Renal cortex interstitium (tissue), 15 donors: ENCODE results near the gene MEX3D. TPM values are rescaled to one million over a fixed set of nuclear protein-coding genes. Genes with fewer than 3 reads are reported as not detected.

Experiments
- DNase-seq, 11 donors: peaks; one replicate each; pipeline ENCODE4 v3.0.0-alpha.2; 2013; ENCODE audit warnings: low read depth in 9 of 11, low spot score in 4 of 11; ENCODE audit errors: extremely low read depth in 1 of 11
- long read RNA-seq, 16 experiments: transcript quantifications; one replicate each; lab custom pipeline, GENCODE V29; 2026
- polyA plus RNA-seq, 3 donors: library from polyadenylated mRNA; unstranded; fragments of 120-200 nt; gene quantifications; one replicate each; pipeline ENCODE4 v1.2.1, GENCODE V29; 2013; ENCODE audit not compliant: insufficient read length in 3 of 3

Gene MEX3D
- polyA plus RNA-seq: 10 to 100 TPM; 19.3 to 33.9 (median 28.2) TPM
- long read RNA-seq, donor 1, transcript MEX3D-201 (2 exons, 2,850 nt): major isoform, 10 of 10 reads
- long read RNA-seq, donor 1, partial matches to known transcripts: 0 of 10 reads
- long read RNA-seq, donor 1, other reads (novel, unspliced or antisense): 0 of 10 reads
- long read RNA-seq, donor 2, transcript MEX3D-201 (2 exons, 2,850 nt): major isoform, 13 of 17 reads
- long read RNA-seq, donor 2, partial matches to known transcripts: 0 of 17 reads
- long read RNA-seq, donor 2, other reads (novel, unspliced or antisense): 0 of 17 reads
- long read RNA-seq, donor 3, transcript MEX3D-201 (2 exons, 2,850 nt): major isoform, 15 of 16 reads
- long read RNA-seq, donor 3, partial matches to known transcripts: 0 of 16 reads
- long read RNA-seq, donor 3, other reads (novel, unspliced or antisense): 0 of 16 reads
- long read RNA-seq, donor 4, transcript MEX3D-201 (2 exons, 2,850 nt): major isoform, 10 of 11 reads
- long read RNA-seq, donor 4, partial matches to known transcripts: 0 of 11 reads
- long read RNA-seq, donor 4, other reads (novel, unspliced or antisense): 0 of 11 reads
- long read RNA-seq, donor 5: 0 reads
- long read RNA-seq, donor 6, transcript MEX3D-201 (2 exons, 2,850 nt): major isoform, 17 of 18 reads
- long read RNA-seq, donor 6, partial matches to known transcripts: 0 of 18 reads
- long read RNA-seq, donor 6, other reads (novel, unspliced or antisense): 0 of 18 reads
- long read RNA-seq, donor 7, transcript MEX3D-201 (2 exons, 2,850 nt): major isoform, 5 of 5 reads
- long read RNA-seq, donor 7, partial matches to known transcripts: 0 of 5 reads
- long read RNA-seq, donor 7, other reads (novel, unspliced or antisense): 0 of 5 reads
- long read RNA-seq, donor 8: 0 reads
- long read RNA-seq, donor 9, partial matches to known transcripts: 0 of 5 reads
- long read RNA-seq, donor 9, other reads (novel, unspliced or antisense): 0 of 5 reads
- long read RNA-seq, donor 10, transcript MEX3D-201 (2 exons, 2,850 nt): major isoform, 10 of 11 reads
- long read RNA-seq, donor 10, partial matches to known transcripts: 0 of 11 reads
- long read RNA-seq, donor 10, other reads (novel, unspliced or antisense): 0 of 11 reads
- long read RNA-seq, donor 11, transcript MEX3D-201 (2 exons, 2,850 nt): major isoform, 7 of 10 reads
- long read RNA-seq, donor 11, partial matches to known transcripts: 0 of 10 reads
- long read RNA-seq, donor 11, other reads (novel, unspliced or antisense): 0 of 10 reads
- long read RNA-seq, donor 12, partial matches to known transcripts: 21 of 23 reads
- long read RNA-seq, donor 12, other reads (novel, unspliced or antisense): 0 of 23 reads
- long read RNA-seq, donor 13: 0 reads
- long read RNA-seq, donor 14, transcript MEX3D-201 (2 exons, 2,850 nt): major isoform, 10 of 10 reads
- long read RNA-seq, donor 14, partial matches to known transcripts: 0 of 10 reads
- long read RNA-seq, donor 14, other reads (novel, unspliced or antisense): 0 of 10 reads
- long read RNA-seq, donor 15, transcript MEX3D-201 (2 exons, 2,850 nt): major isoform, 6 of 7 reads
- long read RNA-seq, donor 15, partial matches to known transcripts: 0 of 7 reads
- long read RNA-seq, donor 15, other reads (novel, unspliced or antisense): 0 of 7 reads
- long read RNA-seq, donor 16, transcript MEX3D-201 (2 exons, 2,850 nt): major isoform, 27 of 30 reads
- long read RNA-seq, donor 16, partial matches to known transcripts: 0 of 30 reads
- long read RNA-seq, donor 16, other reads (novel, unspliced or antisense): 0 of 30 reads

DNA sequence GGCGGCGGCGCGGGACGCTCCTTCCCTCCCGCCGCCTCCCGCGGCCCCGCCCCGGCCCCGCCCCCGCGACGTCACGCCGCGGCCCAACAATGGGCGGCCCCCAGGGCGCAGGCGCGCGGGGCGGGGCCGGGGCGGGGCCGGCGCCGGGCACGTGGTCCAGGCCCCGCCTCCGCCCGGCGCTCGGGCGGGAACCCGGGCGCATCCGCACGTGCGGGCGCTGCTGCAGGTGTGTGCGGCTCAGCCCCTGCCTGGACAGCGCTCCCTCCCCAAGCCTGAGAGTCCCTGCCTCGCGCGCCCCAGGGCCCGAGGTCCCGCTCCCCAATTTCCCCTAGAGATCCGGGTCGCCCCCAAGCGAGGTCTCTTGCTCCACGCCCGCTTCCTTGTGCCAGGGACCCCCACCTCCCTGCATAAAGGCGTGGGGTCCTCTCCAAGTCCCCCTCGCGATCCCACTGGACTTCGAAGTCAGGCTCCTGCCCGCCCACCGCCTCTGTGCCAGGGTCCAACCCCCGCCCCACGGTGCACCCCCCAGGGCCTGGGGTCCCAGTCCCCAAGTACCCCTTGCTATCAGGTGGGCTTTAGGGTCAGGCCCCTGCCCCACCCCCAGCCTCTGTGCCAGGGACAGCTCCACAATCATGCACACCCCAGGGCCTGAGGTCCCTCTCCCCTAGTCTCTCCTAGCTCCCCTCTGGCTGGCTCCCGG is at the start of gene MEX3D:
TSS of gene MEX3D (minus strand) at position 6 of the 700 bp plus-strand sequence. CDS start 267 bp downstream, outside the sequence.
- DNase-seq: peak in 6 of 11 donors; percentile 63 to 80 (median 76)

GRCh38 chr19:1616875-1617274 is 48.8 kb upstream of the MEX3D start:
- no peak for DNase-seq

GRCh38 chr19:1616396-1616795 is 48.3 kb upstream of the MEX3D start:
- DNase-seq: no peak

DNA sequence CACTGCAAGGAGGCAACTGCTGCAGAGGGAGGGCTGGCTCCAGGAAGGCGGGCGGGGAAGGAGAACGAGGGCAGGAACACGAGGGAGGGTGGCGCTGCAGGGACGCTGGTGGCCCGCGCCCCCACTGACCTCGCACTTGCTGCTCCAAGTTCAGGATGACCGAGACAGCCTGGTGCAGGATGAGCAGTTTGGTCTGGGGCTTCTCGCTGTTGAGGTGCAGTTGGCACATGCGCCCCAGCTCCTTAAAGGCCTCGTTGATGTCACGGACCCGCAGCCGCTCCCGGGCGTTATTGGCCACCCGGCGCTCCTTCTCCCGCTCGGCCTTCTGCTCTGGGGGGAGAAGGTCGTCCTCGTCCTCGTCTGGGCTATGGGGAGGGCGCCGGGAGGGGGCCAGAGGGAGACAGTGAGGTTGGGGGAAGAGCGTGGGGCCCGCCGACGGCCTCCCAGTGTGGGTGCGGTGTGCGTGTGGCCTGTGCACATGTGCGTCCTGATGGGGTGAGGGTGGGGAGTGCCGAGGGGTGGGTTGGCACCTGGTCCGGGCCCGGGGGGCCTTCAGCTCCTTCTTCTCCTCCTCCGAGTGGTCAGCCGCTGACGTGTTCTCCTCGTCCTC is 47.1 kb upstream of the MEX3D start:
- no peak for DNase-seq

- no peak for DNase-seq
Measured at GRCh38 chr19:1613808-1614570, 45.9 kb upstream of the MEX3D start.

- no peak for DNase-seq
Measured at GRCh38 chr19:1613146-1613545, 45.0 kb upstream of the MEX3D start.

GRCh38 chr19:1612114-1613086 is 44.3 kb upstream of the MEX3D start:
- DNase-seq: no peak

GRCh38 chr19:1611353-1611752 is 43.2 kb upstream of the MEX3D start:
- no peak for DNase-seq

GRCh38 chr19:1610579-1610978 is 42.5 kb upstream of the MEX3D start:
- no peak for DNase-seq

DNA sequence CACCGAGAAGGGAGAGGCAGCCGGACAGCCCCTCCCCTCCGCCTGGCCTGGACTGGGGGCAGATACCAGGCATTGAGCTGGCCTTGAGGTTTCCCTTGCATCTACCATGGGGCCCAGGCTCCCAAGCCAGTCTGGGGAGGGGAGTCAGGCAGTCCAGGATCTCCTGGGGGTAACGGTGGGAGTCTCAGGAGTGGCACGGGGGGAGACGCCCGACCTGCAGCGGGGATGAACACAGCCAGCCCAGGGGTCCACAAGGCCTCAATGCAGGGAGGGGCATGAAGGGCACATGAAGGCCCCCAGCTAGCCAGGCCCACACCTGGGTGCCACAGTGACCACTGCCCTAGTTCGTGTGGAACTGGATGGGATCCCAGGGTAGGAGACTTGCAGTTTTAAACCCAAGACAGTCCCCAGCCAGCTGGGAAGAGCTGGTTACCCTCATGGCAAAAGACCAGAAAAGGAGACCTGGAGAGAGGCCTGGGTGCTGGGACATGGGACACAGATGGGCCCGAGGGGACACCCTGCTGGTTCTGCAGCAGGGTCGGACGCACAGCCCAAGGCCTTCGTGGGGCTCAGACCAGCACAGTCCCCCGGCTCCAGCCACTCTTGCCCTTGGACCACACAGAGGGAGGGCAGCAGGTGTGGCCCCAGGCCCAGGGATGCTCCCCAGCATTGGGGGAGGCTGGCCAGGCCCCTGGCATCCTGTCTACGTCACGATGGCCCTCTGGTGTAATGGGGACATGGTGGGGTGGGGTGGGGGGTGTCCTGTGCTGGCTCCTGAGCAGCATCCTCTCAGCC is 41.8 kb upstream of the MEX3D start:
- DNase-seq: no peak

DNA sequence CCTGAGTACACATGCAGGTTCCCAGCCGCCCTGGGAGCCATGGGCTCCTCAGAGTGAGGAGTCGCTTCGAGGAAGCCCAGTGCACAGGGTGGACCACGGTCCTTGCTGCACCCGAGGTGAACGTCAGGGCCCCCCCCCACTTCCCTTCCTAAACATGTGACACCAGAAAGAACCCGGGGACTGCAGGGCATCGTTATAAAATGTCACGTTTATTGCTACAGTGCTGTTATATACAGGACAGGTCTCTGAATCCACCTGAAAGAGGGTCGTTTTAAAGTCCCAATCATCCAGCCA is 40.9 kb upstream of the MEX3D start:
- no peak for DNase-seq

DNA sequence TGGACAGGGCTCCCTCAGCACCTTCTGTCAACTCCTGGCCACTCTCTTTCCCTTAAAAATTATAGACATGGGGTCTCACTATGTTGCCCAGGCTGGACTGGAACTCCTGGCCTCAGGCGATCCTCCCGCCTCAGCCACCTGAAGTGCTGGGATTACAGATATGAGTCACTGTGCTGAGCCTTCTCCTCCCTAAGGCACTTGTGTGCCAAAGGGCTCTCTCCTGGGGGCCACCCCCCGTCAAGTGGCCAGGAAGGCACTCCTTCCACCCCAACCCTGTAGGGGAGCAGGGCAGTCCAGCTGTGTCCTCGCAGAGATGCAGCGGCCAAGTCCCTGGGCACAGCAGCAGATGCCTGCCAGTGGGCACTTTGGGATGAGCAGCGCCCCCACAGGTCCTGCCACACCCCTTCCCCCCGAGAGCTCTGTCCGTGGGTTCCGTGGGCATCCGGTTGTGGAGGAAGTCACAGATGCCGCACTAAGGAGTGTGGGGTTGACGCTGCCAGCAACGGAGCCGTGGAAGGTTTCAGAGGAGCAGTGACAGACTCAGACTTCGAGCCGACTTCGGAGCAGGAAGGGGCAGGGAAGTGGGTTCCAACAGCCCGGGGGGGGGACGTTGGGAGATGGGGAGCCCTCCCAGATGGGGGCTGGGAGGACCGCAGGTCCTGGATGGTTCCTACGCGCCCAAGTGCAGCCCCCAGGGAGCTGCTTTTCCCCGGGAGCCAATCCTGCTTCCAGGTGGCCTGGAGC is 40.4 kb upstream of the MEX3D start:
- DNase-seq: no peak

DNA sequence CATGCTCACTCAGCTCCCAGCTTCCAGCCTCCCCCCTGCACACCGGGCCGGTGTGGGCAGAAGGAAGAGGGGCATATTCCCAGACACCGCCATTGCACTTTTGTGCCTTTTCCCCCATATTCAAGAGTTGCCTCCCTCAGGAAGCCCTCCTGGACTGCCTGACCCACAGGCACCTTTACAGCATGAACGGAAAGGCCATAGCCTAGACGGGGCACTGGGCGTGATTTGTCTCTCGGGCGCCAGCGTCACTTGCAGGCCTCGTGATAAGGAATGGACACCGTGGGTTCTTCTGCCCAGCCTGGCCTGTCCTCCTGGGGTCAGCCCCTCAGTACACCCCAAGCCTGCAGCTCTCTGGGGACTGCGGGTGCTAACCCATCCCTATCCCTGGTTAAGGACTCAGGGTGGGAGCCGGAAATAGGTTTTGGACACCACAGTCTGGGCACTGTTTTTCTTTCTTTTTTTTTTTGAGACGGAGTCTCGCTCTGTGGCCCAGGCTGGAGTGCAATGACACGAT is 38.1 kb upstream of the MEX3D start:
- DNase-seq: no peak
